Astrocyte (in vitro differentiated cells and primary cell): ENCODE measurements around the gene PPP6R3. TPM values are rescaled to one million over a fixed set of nuclear protein-coding genes. Genes with fewer than 3 reads are reported as not detected.

ENCODE experiments used
- DNase-seq: peaks from one replicate; pipeline ENCODE4 v3.0.0-alpha.2; 2010; ENCODE audit warnings: low read depth
- FAIRE-seq: peaks from 2 replicates; lab custom pipeline; 2011; peaks lifted over from hg19 to GRCh38; lab: Jason Lieb, UNC
- H2AFZ ChIP-seq: 2 replicates; pipeline ENCODE4 v1.6.0; 2012; ENCODE audit warnings: low read depth, low read length, inconsistent platforms
- H3K27ac ChIP-seq: 2 replicates; pipeline ENCODE4 v1.5.1; 2011; ENCODE audit warnings: low read depth, low read length, inconsistent platforms
- H3K27me3 ChIP-seq: 2 replicates; pipeline ENCODE4 v1.6.0; 2011; ENCODE audit warnings: low read length, inconsistent platforms; ENCODE audit not compliant: insufficient read depth
- H3K36me3 ChIP-seq: 2 replicates; pipeline ENCODE4 v1.5.1; 2011; ENCODE audit warnings: low read length, inconsistent platforms; ENCODE audit not compliant: insufficient read depth
- H3K4me1 ChIP-seq: 2 replicates; pipeline ENCODE4 v1.5.1; 2011; ENCODE audit warnings: low read length, inconsistent platforms; ENCODE audit not compliant: insufficient read depth
- H3K4me2 ChIP-seq: 2 replicates; pipeline ENCODE4 v1.6.0; 2012; ENCODE audit warnings: low read length, inconsistent platforms
- H3K4me3 ChIP-seq: 2 replicates; pipeline ENCODE4 v1.5.1; 2011; ENCODE audit warnings: low read depth, mild to moderate bottlenecking, low read length, inconsistent platforms; ENCODE audit not compliant: insufficient read depth
- H3K79me2 ChIP-seq: 2 replicates; pipeline ENCODE4 v1.6.0; 2012; ENCODE audit warnings: mild to moderate bottlenecking, low read length, inconsistent platforms; ENCODE audit not compliant: insufficient read depth
- H3K9ac ChIP-seq: 2 replicates; pipeline ENCODE4 v1.6.0; 2012; ENCODE audit warnings: mild to moderate bottlenecking, low read length, inconsistent platforms
- H3K9me3 ChIP-seq: 2 replicates; pipeline ENCODE4 v1.5.1; 2012; ENCODE audit warnings: low read depth, mild to moderate bottlenecking, low read length, inconsistent platforms; ENCODE audit not compliant: insufficient read depth
- H4K20me1 ChIP-seq: 2 replicates; pipeline ENCODE4 v1.6.0; 2012; ENCODE audit warnings: low read length, inconsistent platforms; ENCODE audit not compliant: insufficient read depth
- H3K27ac Mint-ChIP-seq: one replicate; pipeline ENCODE4 v1.8.0; 2021; ENCODE audit warnings: mild to moderate bottlenecking, mixed read lengths; ENCODE audit not compliant: unreplicated experiment
- H3K27me3 Mint-ChIP-seq: one replicate; pipeline ENCODE4 v1.8.0; 2021; ENCODE audit warnings: low read depth, mixed read lengths; ENCODE audit not compliant: unreplicated experiment
- H3K36me3 Mint-ChIP-seq: one replicate; pipeline ENCODE4 v1.8.0; 2021; ENCODE audit warnings: low read depth, mixed read lengths; ENCODE audit not compliant: unreplicated experiment
- H3K4me1 Mint-ChIP-seq: one replicate; pipeline ENCODE4 v1.8.0; 2021; ENCODE audit warnings: low read depth, mixed read lengths; ENCODE audit not compliant: unreplicated experiment
- H3K4me3 Mint-ChIP-seq: one replicate; pipeline ENCODE4 v1.8.0; 2021; ENCODE audit warnings: mild to moderate bottlenecking, moderate library complexity, mixed read lengths; ENCODE audit not compliant: unreplicated experiment
- H3K9me3 Mint-ChIP-seq: one replicate; pipeline ENCODE4 v1.8.0; 2021; ENCODE audit warnings: mild to moderate bottlenecking, mixed read lengths; ENCODE audit not compliant: unreplicated experiment
- EZH2 ChIP-seq: IDR thresholded peaks from 2 replicates; pipeline ENCODE4 v1.6.1; 2012; ENCODE audit warnings: mild to moderate bottlenecking, low read length, inconsistent platforms; ENCODE audit not compliant: insufficient read depth
- total RNA-seq: library from RNA; stranded (reverse); gene quantifications from 2 replicates; pipeline ENCODE4 v1.2.1, GENCODE V29; 2021
- TF ChIP-seq, protein P1 (sequence below): IDR thresholded peaks from 2 replicates; pipeline ENCODE4 v1.5.1; 2011; ENCODE audit warnings: low read depth, mild to moderate bottlenecking, inconsistent platforms, low read length, moderate library complexity; ENCODE audit not compliant: insufficient read depth

The PPP6R3 gene
- total RNA-seq, 1 donor from 2014 or later: 97.8 TPM

DNA sequence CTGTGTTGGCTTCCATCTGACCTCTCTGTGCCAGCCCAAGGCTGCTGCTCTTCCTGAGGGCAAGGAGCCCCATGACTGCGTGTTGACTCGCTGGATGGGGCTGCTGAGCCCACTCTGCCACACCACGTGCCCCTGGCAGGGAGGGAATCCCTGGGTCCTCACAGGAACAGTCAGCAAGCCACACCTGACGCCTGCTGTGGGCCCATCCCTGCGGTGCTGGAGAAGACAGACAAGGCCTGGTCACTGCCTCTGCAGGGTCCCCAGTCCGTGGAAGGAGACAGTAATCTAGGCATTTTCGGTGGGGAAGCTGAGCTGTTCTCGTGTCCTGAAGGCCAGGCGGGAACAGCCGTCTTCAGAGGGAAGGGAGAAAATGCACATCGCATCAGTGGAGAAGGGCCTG is 10.6 kb upstream of the PPP6R3 start:
- Histone ChIP-seq H3K4me3 (no peak overlapping the region), H3K27me3 (no peaks in the 10 kb centered on the region), H3K9me3 (no peaks in the 10 kb centered on the region), H3K27ac (no peak overlapping the region), H3K4me1 (no peaks in the 10 kb centered on the region), H3K36me3 (no peaks in the 10 kb centered on the region), H3K79me2 (no peaks in the 10 kb centered on the region), H4K20me1 (no peaks in the 10 kb centered on the region), H2AFZ (no peak overlapping the region), H3K9ac (no peak overlapping the region), H3K4me2 (no peak overlapping the region)
- no peaks in the 10 kb centered on the region for H3K4me1 Mint-ChIP-seq
- H3K27ac Mint-ChIP-seq: no peak overlapping the region
- H3K9me3 Mint-ChIP-seq: no peaks in the 10 kb centered on the region
- H3K27me3 Mint-ChIP-seq: no peaks in the 10 kb centered on the region
- H3K36me3 Mint-ChIP-seq: no peaks in the 10 kb centered on the region
- DNase-seq (no peak), FAIRE-seq (no peak)
- TF ChIP-seq, protein P1, sequence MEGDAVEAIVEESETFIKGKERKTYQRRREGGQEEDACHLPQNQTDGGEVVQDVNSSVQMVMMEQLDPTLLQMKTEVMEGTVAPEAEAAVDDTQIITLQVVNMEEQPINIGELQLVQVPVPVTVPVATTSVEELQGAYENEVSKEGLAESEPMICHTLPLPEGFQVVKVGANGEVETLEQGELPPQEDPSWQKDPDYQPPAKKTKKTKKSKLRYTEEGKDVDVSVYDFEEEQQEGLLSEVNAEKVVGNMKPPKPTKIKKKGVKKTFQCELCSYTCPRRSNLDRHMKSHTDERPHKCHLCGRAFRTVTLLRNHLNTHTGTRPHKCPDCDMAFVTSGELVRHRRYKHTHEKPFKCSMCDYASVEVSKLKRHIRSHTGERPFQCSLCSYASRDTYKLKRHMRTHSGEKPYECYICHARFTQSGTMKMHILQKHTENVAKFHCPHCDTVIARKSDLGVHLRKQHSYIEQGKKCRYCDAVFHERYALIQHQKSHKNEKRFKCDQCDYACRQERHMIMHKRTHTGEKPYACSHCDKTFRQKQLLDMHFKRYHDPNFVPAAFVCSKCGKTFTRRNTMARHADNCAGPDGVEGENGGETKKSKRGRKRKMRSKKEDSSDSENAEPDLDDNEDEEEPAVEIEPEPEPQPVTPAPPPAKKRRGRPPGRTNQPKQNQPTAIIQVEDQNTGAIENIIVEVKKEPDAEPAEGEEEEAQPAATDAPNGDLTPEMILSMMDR: no peak
- TF ChIP-seq EZH2: no peak
- no peak overlapping the region for H3K4me3 Mint-ChIP-seq

DNA sequence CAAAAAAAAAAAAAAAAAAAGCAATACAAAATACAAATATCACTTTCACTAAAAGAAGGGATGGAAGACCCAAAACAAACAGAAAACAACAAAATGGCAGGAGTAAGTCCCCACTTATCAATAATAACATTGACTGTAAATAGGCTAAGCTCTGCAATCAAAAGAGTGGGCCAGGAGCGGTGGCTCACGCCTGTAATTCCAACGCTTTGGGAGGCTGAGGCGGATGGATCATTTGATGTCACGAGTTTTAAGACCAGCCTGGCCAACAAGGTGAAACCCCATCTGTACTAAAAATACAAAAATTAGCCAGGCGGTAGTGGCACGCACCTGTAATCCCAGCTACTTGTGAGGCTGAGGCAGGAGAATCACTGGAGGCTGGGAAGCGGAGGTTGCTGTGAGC is 9.8 kb upstream of the PPP6R3 start:
- Histone ChIP-seq H3K4me3 (no peak overlapping the region), H3K9me3 (no peaks in the 10 kb centered on the region), H3K79me2 (no peaks in the 10 kb centered on the region), H3K4me2 (no peak overlapping the region), H3K9ac (no peak overlapping the region), H3K27ac (no peak overlapping the region), H4K20me1 (no peaks in the 10 kb centered on the region), H3K27me3 (no peaks in the 10 kb centered on the region), H2AFZ (no peak overlapping the region), H3K36me3 (no peaks in the 10 kb centered on the region), H3K4me1 (no peaks in the 10 kb centered on the region)
- DNase-seq (no peak), FAIRE-seq (no peak)
- Mint-ChIP-seq H3K36me3 (no peaks in the 10 kb centered on the region), H3K27me3 (no peaks in the 10 kb centered on the region), H3K4me3 (no peak overlapping the region), H3K4me1 (no peaks in the 10 kb centered on the region), H3K27ac (no peak overlapping the region), H3K9me3 (no peaks in the 10 kb centered on the region)
- TF ChIP-seq, protein P1: no peak
- no peak for TF ChIP-seq EZH2

DNA sequence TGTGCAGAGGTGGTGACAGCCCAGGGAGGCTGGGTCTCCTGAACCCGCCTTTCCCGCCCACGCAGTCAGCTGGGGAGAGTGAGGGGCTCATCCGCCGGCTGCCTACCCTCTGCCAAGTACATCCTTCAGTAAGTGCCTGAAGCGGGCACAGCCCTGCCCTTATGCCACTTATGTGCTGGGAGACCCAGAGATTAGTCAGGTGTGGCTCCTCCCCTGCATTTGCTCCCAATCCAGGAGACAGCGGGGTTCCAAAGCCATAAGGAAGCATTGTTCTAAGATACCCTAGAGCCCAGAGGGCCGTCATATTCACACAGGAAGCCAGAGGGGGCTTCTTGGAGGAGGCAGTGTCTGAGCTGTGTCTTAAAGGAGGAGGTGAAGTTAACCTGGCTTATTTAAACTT is 5.8 kb upstream of the PPP6R3 start:
- Mint-ChIP-seq H3K27ac (no peak overlapping the region), H3K4me1 (no peaks in the 10 kb centered on the region), H3K36me3 (no peaks in the 10 kb centered on the region), H3K9me3 (no peaks in the 10 kb centered on the region), H3K4me3 (no peak overlapping the region), H3K27me3 (peaks cover 2% of the 10 kb centered on the region)
- Histone ChIP-seq H3K4me1 (no peaks in the 10 kb centered on the region), H3K9ac (no peak overlapping the region), H3K4me3 (no peak overlapping the region), H3K79me2 (no peaks in the 10 kb centered on the region), H3K9me3 (no peaks in the 10 kb centered on the region), H3K36me3 (no peaks in the 10 kb centered on the region), H3K27ac (no peak overlapping the region), H2AFZ (no peak overlapping the region), H4K20me1 (no peaks in the 10 kb centered on the region), H3K27me3 (no peaks in the 10 kb centered on the region), H3K4me2 (no peak overlapping the region)
- TF ChIP-seq EZH2: no peak
- TF ChIP-seq, protein P1: no peak
- DNase-seq: no peak
- FAIRE-seq: no peak
